ENCODE results near the gene XPA. TPM values are rescaled to one million over a fixed set of nuclear protein-coding genes. Genes with fewer than 3 reads are reported as not detected.

The XPA gene
- total RNA-seq, 4 donors from 2014 or later = 8.2 to 21.1 (median 15.0) TPM

GRCh38 chr9:97695390-97695789 lies 1.8 kb downstream of the XPA start:
- Histone ChIP-seq H3K4me3 (no peak overlapping the region), H3K27me3 (no peaks in the 10 kb centered on the region), H3K4me1 (peaks cover 36% of the 10 kb centered on the region), H3K9me3 (no peaks in the 10 kb centered on the region), H3K36me3 (peaks cover 18% of the 10 kb centered on the region), H3K27ac (no peak overlapping the region)
- DNase-seq (ENCODE audit: low spot score in 2 of 2) = no peak
- TF ChIP-seq POLR2A (IDR thresholded peaks at IDR 0.05) (no peak), POLR2AphosphoS5 (IDR thresholded peaks at IDR 0.05) (no peak), EP300 (IDR thresholded peaks at IDR 0.05) (no peak)
- WGBS = 82% methylated on average over 3 of the region's 3 CpGs

GRCh38 chr9:97694769-97695168 lies 2.4 kb downstream of the XPA start:
- Histone ChIP-seq H3K4me1 (peaks cover 36% of the 10 kb centered on the region), H3K36me3 (peaks cover 24% of the 10 kb centered on the region), H3K9me3 (no peaks in the 10 kb centered on the region), H3K27ac (no peak overlapping the region), H3K4me3 (no peak overlapping the region), H3K27me3 (no peaks in the 10 kb centered on the region)
- no peak for TF ChIP-seq CTCF (IDR thresholded peaks at IDR 0.05)
- no peak for TF ChIP-seq POLR2A (IDR thresholded peaks at IDR 0.05)
- no peak for TF ChIP-seq EP300 (IDR thresholded peaks at IDR 0.05)
- no peak for TF ChIP-seq POLR2AphosphoS5 (IDR thresholded peaks at IDR 0.05)
- WGBS = 79% methylated on average over 7 of the region's 7 CpGs
- no peak for DNase-seq (ENCODE audit: low spot score in 2 of 2)

GRCh38 chr9:97689401-97690180 lies 7.5 kb downstream of the XPA start:
- DNase-seq (ENCODE audit: low spot score in 2 of 2) = no peak
- no peaks in the 10 kb centered on the region for H3K9me3 ChIP-seq
- peaks cover 9% of the 10 kb centered on the region for H3K4me1 ChIP-seq
- H3K27ac ChIP-seq = no peak overlapping the region
- no peak overlapping the region for H3K4me3 ChIP-seq
- 57% methylated on average over 4 of the region's 4 CpGs for WGBS
- TF ChIP-seq POLR2A (IDR thresholded peaks at IDR 0.05) (no peak), CTCF (IDR thresholded peaks at IDR 0.05) (no peak), EP300 (IDR thresholded peaks at IDR 0.05) (no peak), POLR2AphosphoS5 (IDR thresholded peaks at IDR 0.05) (no peak)
- H3K27me3 ChIP-seq = no peaks in the 10 kb centered on the region
- H3K36me3 ChIP-seq = peaks cover 64% of the 10 kb centered on the region

- TF ChIP-seq POLR2AphosphoS5 (IDR thresholded peaks at IDR 0.05) (no peak), EP300 (IDR thresholded peaks at IDR 0.05) (no peak)
- no peaks in the 10 kb centered on the region for H3K27me3 ChIP-seq
- no peak overlapping the region for H3K27ac ChIP-seq
- peaks cover 73% of the 10 kb centered on the region for H3K36me3 ChIP-seq
- WGBS = 92% methylated on average over 1 of the region's 1 CpG
- H3K4me3 ChIP-seq = no peak overlapping the region
- H3K4me1 ChIP-seq = peaks cover 3% of the 10 kb centered on the region
- no peak for DNase-seq (ENCODE audit: low spot score in 2 of 2)
- H3K9me3 ChIP-seq = no peaks in the 10 kb centered on the region
These were observed 8.5 kb downstream of the XPA start for GRCh38 chr9:97688654-97689053.

- Histone ChIP-seq H3K9me3 (no peaks in the 10 kb centered on the region), H3K36me3 (peaks cover 76% of the 10 kb centered on the region), H3K27ac (no peak overlapping the region), H3K4me3 (no peak overlapping the region), H3K4me1 (no peaks in the 10 kb centered on the region), H3K27me3 (no peaks in the 10 kb centered on the region)
- WGBS = 94% methylated on average over 1 of the region's 1 CpG
- DNase-seq (ENCODE audit: low spot score in 2 of 2) = no peak
- no peak for TF ChIP-seq POLR2AphosphoS5 (IDR thresholded peaks at IDR 0.05)
- TF ChIP-seq CTCF (IDR thresholded peaks at IDR 0.05) = no peak
- no peak for TF ChIP-seq POLR2A (IDR thresholded peaks at IDR 0.05)
- TF ChIP-seq EP300 (IDR thresholded peaks at IDR 0.05) = no peak
These were observed 14.9 kb downstream of the XPA start for GRCh38 chr9:97682242-97682641.

GRCh38 chr9:97675655-97676054 lies 21.5 kb downstream of the XPA start:
- Histone ChIP-seq H3K27ac (no peak overlapping the region), H3K9me3 (no peaks in the 10 kb centered on the region), H3K27me3 (no peaks in the 10 kb centered on the region), H3K4me3 (no peak overlapping the region), H3K4me1 (no peaks in the 10 kb centered on the region), H3K36me3 (peaks cover 76% of the 10 kb centered on the region)
- DNase-seq (ENCODE audit: low spot score in 2 of 2) = no peak
- TF ChIP-seq CTCF (IDR thresholded peaks at IDR 0.05) (no peak), EP300 (IDR thresholded peaks at IDR 0.05) (no peak), POLR2A (IDR thresholded peaks at IDR 0.05) (no peak), POLR2AphosphoS5 (IDR thresholded peaks at IDR 0.05) (no peak)
- 71% methylated on average over 3 of the region's 3 CpGs for WGBS
